HepG2 (cell line): ENCODE data around the gene SDK1. TPM values are rescaled to one million over a fixed set of nuclear protein-coding genes. Genes with fewer than 3 reads are reported as not detected.

Source experiments
- ATAC-seq: fragments of 200-7000 bp; cut with Tn5 transposase; 3 replicates; pipeline ENCODE4 v1.9.1; 2020; ENCODE audit warnings: mild to moderate bottlenecking, moderate library complexity
- BruUV-seq: library from RNA; stranded (reverse); fragments of 400-500 nt; replicated peaks from 2 replicates; lab custom pipeline; 2021; lab: Mats Ljungman, UMichigan
- CTCF ChIA-PET: fragments of 300-600 bp; formaldehyde crosslinking; extraction: SDS; loops from one replicate; lab custom pipeline; 2021; ENCODE audit warnings: low total read pairs, inconsistent platforms, low intra/inter-chr PET ratio; lab: Yijun Ruan, JAX
- POLR2A ChIA-PET: fragments of 350-600 bp; sonication (Branson Sonifier 250); formaldehyde crosslinking; loops from one replicate; lab custom pipeline; 2020; ENCODE audit warnings: antibody characterized with exemption, inconsistent platforms; lab: Yijun Ruan, JAX
- DNase-seq: peaks from one replicate; pipeline ENCODE4 v3.0.0-alpha.2; 2015; ENCODE audit warnings: low spot score
- FAIRE-seq: peaks from 3 replicates; lab custom pipeline; 2011; peaks lifted over from hg19 to GRCh38; lab: Jason Lieb, UNC
- H2AFZ ChIP-seq: one replicate; pipeline ENCODE4 v1.6.1; 2011; ENCODE audit warnings: low read length, inconsistent platforms
- H3K27ac ChIP-seq: fragments of 300-600 bp; 3 replicates; pipeline ENCODE4 v1.8.0; 2011; ENCODE audit warnings: mixed run types, mild to moderate bottlenecking, mixed read lengths, low read length, inconsistent platforms; ENCODE audit not compliant: insufficient read depth; ENCODE audit errors: extremely low read length
- H3K27me3 ChIP-seq, 2 experiments: fragments of 200-600 bp in 1 of 2; 2 replicates in 1 of 2; 3 replicates in 1 of 2; pipeline versions ENCODE4 v1.6.0 to v1.8.0; 2011; ENCODE audit warnings: low read length in 2 of 2, mild to moderate bottlenecking in 2 of 2, moderate library complexity in 2 of 2, inconsistent platforms in 1 of 2; ENCODE audit not compliant: insufficient read depth in 2 of 2, control insufficient read depth in 1 of 2
- H3K36me3 ChIP-seq, 2 experiments: fragments of 200-600 bp in 1 of 2; replicated peaks in 1 of 2; 2 replicates in 1 of 2; 3 replicates in 1 of 2; pipeline versions ENCODE4 v1.5.1 to v1.8.0; 2011; ENCODE audit warnings: low read length in 2 of 2, inconsistent platforms in 1 of 2; ENCODE audit not compliant: insufficient read depth in 2 of 2, control insufficient read depth in 1 of 2
- H3K4me1 ChIP-seq: 2 replicates; pipeline ENCODE4 v1.5.1; 2012; ENCODE audit warnings: low read length, inconsistent platforms; ENCODE audit not compliant: insufficient read depth
- H3K4me2 ChIP-seq: 2 replicates; pipeline ENCODE4 v1.6.0; 2011; ENCODE audit warnings: low read depth, low read length, inconsistent platforms
- H3K4me3 ChIP-seq, 3 experiments: fragments of 200-600 bp in 1 of 3; sonication (generic), shearing (Covaris generic) in 1 of 3; replicated peaks in 1 of 3; 2 replicates each; pipeline ENCODE4 v1.5.1; 2011 to 2016; ENCODE audit warnings: low read length in 3 of 3, inconsistent platforms in 2 of 3, low read depth in 2 of 3, mild to moderate bottlenecking in 2 of 3, control low read depth in 1 of 3, mixed read lengths in 1 of 3; ENCODE audit not compliant: insufficient read depth in 1 of 3
- H3K79me2 ChIP-seq: one replicate; pipeline ENCODE4 v1.6.1; 2011; ENCODE audit warnings: low read length, inconsistent platforms; ENCODE audit not compliant: insufficient read depth
- H3K9ac ChIP-seq: 2 replicates; pipeline ENCODE4 v1.6.0; 2011; ENCODE audit warnings: mild to moderate bottlenecking, low read depth, low read length, inconsistent platforms; ENCODE audit not compliant: insufficient read depth
- H3K9me3 ChIP-seq: 2 replicates; pipeline ENCODE4 v1.5.1; 2012; ENCODE audit warnings: mild to moderate bottlenecking, low read length
- H4K20me1 ChIP-seq: 2 replicates; pipeline ENCODE4 v1.6.0; 2011; ENCODE audit warnings: inconsistent platforms, mild to moderate bottlenecking, low read length, moderate library complexity; ENCODE audit not compliant: insufficient read depth
- HNRNPLL ChIP-seq: fragments of 200-400 bp; formaldehyde crosslinking; IDR thresholded peaks from 2 replicates; pipeline ENCODE4 v1.6.1; 2017; ENCODE audit warnings: mild to moderate bottlenecking, low read depth, low read length; ENCODE audit not compliant: poor library complexity, severe bottlenecking
- MEIS1 ChIP-seq: sonication (generic); formaldehyde crosslinking; IDR thresholded peaks from 2 replicates; pipeline ENCODE4 v1.9.0; 2021; ENCODE audit warnings: mild to moderate bottlenecking, missing genetic modification reagents, moderate library complexity, borderline replicate concordance
- SP140L ChIP-seq: sonication (generic); formaldehyde crosslinking; IDR thresholded peaks from 2 replicates; pipeline ENCODE4 v1.4.0; 2020; ENCODE audit warnings: missing genetic modification reagents, borderline replicate concordance
- ZBTB20 ChIP-seq: sonication (generic); formaldehyde crosslinking; IDR thresholded peaks from 2 replicates; pipeline ENCODE4 v1.8.1; 2023; ENCODE audit warnings: missing genetic modification reagents, low read depth, mild to moderate bottlenecking, borderline replicate concordance
- ZEB1 ChIP-seq: IDR thresholded peaks from 2 replicates; pipeline ENCODE4 v1.6.1; 2012; ENCODE audit warnings: mild to moderate bottlenecking, low read depth, inconsistent platforms; ENCODE audit not compliant: insufficient replicate concordance
- ZKSCAN1 ChIP-seq: fragments of 150-350 bp; IDR thresholded peaks from 2 replicates; pipeline ENCODE4 v1.6.1; 2014; ENCODE audit warnings: low read length
- ZNF121 ChIP-seq: sonication (generic); formaldehyde crosslinking; IDR thresholded peaks from 2 replicates; pipeline ENCODE4 v1.5.0; 2020; ENCODE audit warnings: mild to moderate bottlenecking, missing genetic modification reagents
- ZNF335 ChIP-seq: sonication (generic); formaldehyde crosslinking; IDR thresholded peaks from 2 replicates; pipeline ENCODE4 v1.4.0; 2020; ENCODE audit warnings: missing genetic modification reagents
- ZNF737 ChIP-seq: sonication (generic); formaldehyde crosslinking; IDR thresholded peaks from 2 replicates; pipeline ENCODE4 v1.5.0; 2020; ENCODE audit warnings: missing genetic modification reagents, mild to moderate bottlenecking, borderline replicate concordance
- WGBS: methylation state at CpG from one replicate; pipeline ENCODE4 v1.1.6; 2017; ENCODE audit warnings: low lambda C conversion rate; 5-methylcytosine and 5-hydroxymethylcytosine counted together
- in situ Hi-C: cut with HindIII; loops from 2 replicates; pipeline ENCODE4 v1.10.0; 2017; ENCODE audit warnings: low pct_unique_long_range_greater_than_20kb; ENCODE audit not compliant: extremely low pct_ligation_motif_present
- intact Hi-C: fragments of 100-400 bp; cut with micrococcal nuclease; formaldehyde crosslinking; loops from one replicate; pipeline ENCODE4 v1.10.0; 2022; ENCODE audit not compliant: unreplicated experiment
- polyA plus RNA-seq, 8 experiments: library from polyadenylated mRNA; depleted of rRNA in 3 of 8; stranded (reverse) in 7 of 8; unstranded in 1 of 8; fragments of >200 nt; fragmentation: Illumina TruSeq in 4 of 8; extraction: Trizol in 4 of 8; gene quantifications; 2 replicates each; pipeline versions ENCODE4 v1.2.1 to v1.2.3, GENCODE V29; 2011 to 2016; ENCODE audit warnings: low read depth in 4 of 8, missing spikeins in 1 of 8, mixed read lengths in 1 of 8; ENCODE audit not compliant: insufficient read depth in 1 of 8
- total RNA-seq, 5 experiments: library from RNA; depleted of rRNA; stranded (reverse); fragments of >200 nt; fragmentation: Illumina TruSeq; extraction: Trizol; gene quantifications; 2 replicates each; pipeline ENCODE4 v1.2.3, GENCODE V29; 2016; ENCODE audit warnings: low read depth in 1 of 5
- TF ChIP-seq, protein P1 (sequence below): sonication (generic); formaldehyde crosslinking; IDR thresholded peaks from 2 replicates; pipeline ENCODE4 v1.4.0; 2020; ENCODE audit warnings: mild to moderate bottlenecking, missing genetic modification reagents
- TF ChIP-seq, protein P2 (sequence below): IDR thresholded peaks from 2 replicates; pipeline ENCODE4 v1.6.1; 2018; ENCODE audit warnings: missing genetic modification reagents
- TF ChIP-seq, protein P3 (sequence below): conservative IDR thresholded peaks from 2 replicates; pipeline ENCODE4 v1.6.1; 2018; ENCODE audit warnings: missing genetic modification reagents

Gene SDK1
- total and polyA plus RNA-seq, 2 of the 13 experiments (the other 11 are each of a cell fraction or from before 2014, with no cell fraction given) = 0.35 to 2.4 TPM

DNA sequence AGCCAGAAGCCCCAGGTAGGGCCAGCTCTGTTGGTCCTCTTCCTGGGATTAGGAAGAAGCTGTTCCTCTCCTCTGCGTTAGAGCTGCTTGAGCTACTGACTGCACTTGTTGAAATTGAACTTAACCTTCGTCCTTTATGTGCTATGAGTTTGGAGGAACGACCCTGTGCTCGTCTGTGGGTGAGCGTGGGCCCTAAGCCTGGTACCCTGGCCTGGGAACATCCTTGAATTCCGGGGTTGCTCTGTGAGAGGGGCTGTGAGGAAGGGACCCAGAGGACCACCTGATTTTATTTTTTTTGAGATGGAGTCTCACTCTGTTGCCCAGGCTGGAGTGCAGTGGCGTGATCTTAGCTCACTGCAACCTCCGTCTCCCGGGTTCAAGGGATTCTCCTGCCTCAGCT, 933.8 kb downstream of the SDK1 start:
- CTCF ChIA-PET = no interaction called here
- in situ Hi-C loops = no loop called here
- TF ChIP-seq, protein P1, sequence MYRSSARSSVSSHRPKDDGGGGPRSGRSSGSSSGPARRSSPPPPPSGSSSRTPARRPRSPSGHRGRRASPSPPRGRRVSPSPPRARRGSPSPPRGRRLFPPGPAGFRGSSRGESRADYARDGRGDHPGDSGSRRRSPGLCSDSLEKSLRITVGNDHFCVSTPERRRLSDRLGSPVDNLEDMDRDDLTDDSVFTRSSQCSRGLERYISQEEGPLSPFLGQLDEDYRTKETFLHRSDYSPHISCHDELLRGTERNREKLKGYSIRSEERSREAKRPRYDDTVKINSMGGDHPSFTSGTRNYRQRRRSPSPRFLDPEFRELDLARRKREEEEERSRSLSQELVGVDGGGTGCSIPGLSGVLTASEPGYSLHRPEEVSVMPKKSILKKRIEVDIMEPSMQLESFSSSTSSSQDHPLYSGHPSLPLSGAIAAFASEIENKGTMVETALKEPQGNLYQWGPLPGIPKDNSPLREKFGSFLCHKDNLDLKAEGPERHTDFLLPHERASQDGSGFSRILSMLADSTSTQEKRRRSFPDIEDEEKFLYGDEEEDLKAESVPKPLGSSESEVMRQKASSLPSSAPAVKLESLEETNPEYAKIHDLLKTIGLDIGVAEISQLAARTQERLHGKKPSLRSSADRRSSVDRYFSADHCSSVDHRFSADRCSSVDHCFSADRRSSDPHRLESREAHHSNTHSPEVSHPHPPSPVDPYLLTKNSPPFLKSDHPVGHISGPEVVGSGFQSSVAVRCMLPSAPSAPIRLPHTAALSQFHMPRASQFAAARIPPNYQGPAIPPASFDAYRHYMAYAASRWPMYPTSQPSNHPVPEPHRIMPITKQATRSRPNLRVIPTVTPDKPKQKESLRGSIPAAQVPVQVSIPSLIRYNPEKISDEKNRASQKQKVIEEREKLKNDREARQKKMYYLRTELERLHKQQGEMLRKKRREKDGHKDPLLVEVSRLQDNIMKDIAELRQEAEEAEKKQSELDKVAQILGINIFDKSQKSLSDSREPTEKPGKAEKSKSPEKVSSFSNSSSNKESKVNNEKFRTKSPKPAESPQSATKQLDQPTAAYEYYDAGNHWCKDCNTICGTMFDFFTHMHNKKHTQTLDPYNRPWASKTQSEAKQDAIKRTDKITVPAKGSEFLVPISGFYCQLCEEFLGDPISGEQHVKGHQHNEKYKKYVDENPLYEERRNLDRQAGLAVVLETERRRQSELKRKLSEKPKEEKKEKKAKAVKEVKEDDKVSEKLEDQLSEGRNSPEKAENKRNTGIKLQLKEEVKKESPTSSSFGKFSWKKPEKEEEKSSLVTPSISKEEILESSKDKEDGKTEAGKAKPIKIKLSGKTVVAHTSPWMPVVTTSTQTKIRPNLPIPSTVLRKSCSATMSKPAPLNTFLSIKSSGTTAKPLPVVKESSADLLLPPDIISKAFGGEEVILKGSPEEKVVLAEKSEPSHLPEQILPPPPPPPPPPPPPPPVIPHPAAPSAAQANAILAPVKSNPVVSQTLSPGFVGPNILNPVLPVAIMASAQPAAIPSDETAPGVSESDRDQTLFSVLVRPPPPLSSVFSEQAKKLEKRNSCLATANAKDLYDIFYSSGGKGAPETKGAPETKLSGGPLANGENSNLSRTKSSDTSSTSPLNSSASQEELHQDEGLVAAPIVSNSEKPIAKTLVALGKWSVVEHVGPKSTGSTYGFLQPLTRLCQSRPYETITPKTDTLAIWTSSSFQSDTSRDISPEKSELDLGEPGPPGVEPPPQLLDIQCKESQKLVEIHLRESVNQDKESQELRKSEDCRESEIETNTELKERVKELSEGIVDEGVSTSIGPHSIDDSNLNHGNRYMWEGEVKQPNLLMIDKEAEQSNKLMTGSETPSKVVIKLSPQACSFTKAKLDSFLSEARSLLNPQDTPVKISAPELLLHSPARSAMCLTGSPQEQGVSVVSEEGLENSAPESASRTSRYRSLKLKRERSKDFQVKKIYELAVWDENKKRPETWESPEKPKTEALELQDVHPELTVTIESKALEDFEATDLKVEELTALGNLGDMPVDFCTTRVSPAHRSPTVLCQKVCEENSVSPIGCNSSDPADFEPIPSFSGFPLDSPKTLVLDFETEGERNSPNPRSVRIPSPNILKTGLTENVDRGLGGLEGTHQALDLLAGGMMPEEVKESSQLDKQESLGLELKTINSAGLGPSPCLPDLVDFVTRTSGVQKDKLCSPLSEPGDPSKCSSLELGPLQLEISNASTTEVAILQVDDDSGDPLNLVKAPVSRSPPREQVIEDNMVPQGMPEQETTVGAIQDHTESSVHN (CRISPR knock-in tag) = no peak
- TF ChIP-seq ZNF737 (CRISPR knock-in tag) = no peak
- TF ChIP-seq MEIS1 (CRISPR knock-in tag) = no peak
- TF ChIP-seq ZEB1 = no peak
- no peak for TF ChIP-seq SP140L (CRISPR knock-in tag)
- TF ChIP-seq, protein P2, sequence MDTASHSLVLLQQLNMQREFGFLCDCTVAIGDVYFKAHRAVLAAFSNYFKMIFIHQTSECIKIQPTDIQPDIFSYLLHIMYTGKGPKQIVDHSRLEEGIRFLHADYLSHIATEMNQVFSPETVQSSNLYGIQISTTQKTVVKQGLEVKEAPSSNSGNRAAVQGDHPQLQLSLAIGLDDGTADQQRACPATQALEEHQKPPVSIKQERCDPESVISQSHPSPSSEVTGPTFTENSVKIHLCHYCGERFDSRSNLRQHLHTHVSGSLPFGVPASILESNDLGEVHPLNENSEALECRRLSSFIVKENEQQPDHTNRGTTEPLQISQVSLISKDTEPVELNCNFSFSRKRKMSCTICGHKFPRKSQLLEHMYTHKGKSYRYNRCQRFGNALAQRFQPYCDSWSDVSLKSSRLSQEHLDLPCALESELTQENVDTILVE (CRISPR knock-in tag) = no peak
- no peak for TF ChIP-seq ZBTB20 (CRISPR knock-in tag)
- TF ChIP-seq ZNF335 (CRISPR knock-in tag) = no peak
- TF ChIP-seq, protein P3, sequence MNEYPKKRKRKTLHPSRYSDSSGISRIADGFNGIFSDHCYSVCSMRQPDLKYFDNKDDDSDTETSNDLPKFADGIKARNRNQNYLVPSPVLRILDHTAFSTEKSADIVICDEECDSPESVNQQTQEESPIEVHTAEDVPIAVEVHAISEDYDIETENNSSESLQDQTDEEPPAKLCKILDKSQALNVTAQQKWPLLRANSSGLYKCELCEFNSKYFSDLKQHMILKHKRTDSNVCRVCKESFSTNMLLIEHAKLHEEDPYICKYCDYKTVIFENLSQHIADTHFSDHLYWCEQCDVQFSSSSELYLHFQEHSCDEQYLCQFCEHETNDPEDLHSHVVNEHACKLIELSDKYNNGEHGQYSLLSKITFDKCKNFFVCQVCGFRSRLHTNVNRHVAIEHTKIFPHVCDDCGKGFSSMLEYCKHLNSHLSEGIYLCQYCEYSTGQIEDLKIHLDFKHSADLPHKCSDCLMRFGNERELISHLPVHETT (CRISPR knock-in tag) = no peak
- TF ChIP-seq ZKSCAN1 = no peak
- no peak for TF ChIP-seq HNRNPLL
- no peak for TF ChIP-seq ZNF121 (CRISPR knock-in tag)

More for the DNA sequence above, 933.8 kb downstream of the SDK1 start:
- H3K9ac ChIP-seq = no peak overlapping the region
- 84% methylated on average over 4 of the region's 9 CpGs for WGBS
- no peaks in the 10 kb centered on the region for H3K9me3 ChIP-seq
- DNase-seq (no peak), ATAC-seq (no peak), FAIRE-seq (no peak)
- no TSS peak for BruUV-seq
- H3K4me1 ChIP-seq = peaks cover 32% of the 10 kb centered on the region
- H3K4me2 ChIP-seq = no peak overlapping the region
- no peaks in the 10 kb centered on the region for H3K79me2 ChIP-seq
- intact Hi-C loops = loop anchor here (10.0 kb wide), 1 partner anchor 240 kb away; no protein-coding TSS in a partner anchor
- no peaks in the 10 kb centered on the region for H3K27me3 ChIP-seq
- POLR2A ChIA-PET = no interaction called here
- no peaks in the 10 kb centered on the region for H3K36me3 ChIP-seq
- no peaks in the 10 kb centered on the region for H4K20me1 ChIP-seq
- H2AFZ ChIP-seq = no peak overlapping the region
- no peak overlapping the region for H3K4me3 ChIP-seq
- no peak overlapping the region for H3K27ac ChIP-seq
